Osteoblast (primary cell): ENCODE measurements around the gene CXCL3. TPM values are rescaled to one million over a fixed set of nuclear protein-coding genes. Genes with fewer than 3 reads are reported as not detected.

Experiments used
- DNase-seq: peaks from one replicate; pipeline ENCODE4 v3.0.0; 2011; ENCODE audit warnings: low spot score, mixed read lengths; ENCODE audit not compliant: insufficient read length; ENCODE audit errors: missing footprints
- H2AFZ ChIP-seq: 2 replicates; pipeline ENCODE4 v1.6.0; 2011; ENCODE audit warnings: mild to moderate bottlenecking, low read length
- H3K27ac ChIP-seq: 2 replicates; pipeline ENCODE4 v1.5.1; 2011; ENCODE audit warnings: mild to moderate bottlenecking, low read depth, low read length, moderate library complexity
- H3K27me3 ChIP-seq: 2 replicates; pipeline ENCODE4 v1.6.0; 2012; ENCODE audit warnings: mild to moderate bottlenecking, control low read depth, inconsistent platforms, low read length, moderate library complexity; ENCODE audit not compliant: insufficient read depth
- H3K36me3 ChIP-seq: 2 replicates; pipeline ENCODE4 v1.5.1; 2011; ENCODE audit warnings: mild to moderate bottlenecking, low read length, control low read depth, moderate library complexity; ENCODE audit not compliant: insufficient read depth
- H3K4me1 ChIP-seq: 2 replicates; pipeline ENCODE4 v1.5.1; 2011; ENCODE audit warnings: mild to moderate bottlenecking, low read length, control low read depth, moderate library complexity; ENCODE audit not compliant: insufficient read depth
- H3K4me2 ChIP-seq: 2 replicates; pipeline ENCODE4 v1.6.0; 2011; ENCODE audit warnings: mild to moderate bottlenecking, low read length; ENCODE audit not compliant: insufficient read depth
- H3K4me3 ChIP-seq: fragments of 200-600 bp; sonication (generic); 3 replicates; pipeline ENCODE4 v1.5.1; 2012; ENCODE audit warnings: mild to moderate bottlenecking, low read length, inconsistent platforms; ENCODE audit not compliant: insufficient read depth
- H3K79me2 ChIP-seq: 2 replicates; pipeline ENCODE4 v1.6.0; 2012; ENCODE audit warnings: mild to moderate bottlenecking, low read length, control low read depth, inconsistent platforms; ENCODE audit not compliant: insufficient read depth
- H3K9me3 ChIP-seq: 2 replicates; pipeline ENCODE4 v1.5.1; 2011; ENCODE audit warnings: low read depth, low read length, control low read depth
- H4K20me1 ChIP-seq: 2 replicates; pipeline ENCODE4 v1.6.0; 2012; ENCODE audit warnings: mild to moderate bottlenecking, low read length, control low read depth; ENCODE audit not compliant: insufficient read depth
- total RNA-seq: library from RNA; depleted of rRNA; stranded (reverse); fragments of >200 nt; gene quantifications from 2 replicates; pipeline ENCODE4 v1.2.3, GENCODE V29; 2012
- TF ChIP-seq, protein P1 (sequence below): IDR thresholded peaks from 2 replicates; pipeline ENCODE4 v1.5.1; 2011; ENCODE audit warnings: mild to moderate bottlenecking, low read depth, low read length, moderate library complexity; ENCODE audit errors: extremely low read depth

CXCL3 gene
- total RNA-seq, 1 donor, result 0.36 TPM

DNA sequence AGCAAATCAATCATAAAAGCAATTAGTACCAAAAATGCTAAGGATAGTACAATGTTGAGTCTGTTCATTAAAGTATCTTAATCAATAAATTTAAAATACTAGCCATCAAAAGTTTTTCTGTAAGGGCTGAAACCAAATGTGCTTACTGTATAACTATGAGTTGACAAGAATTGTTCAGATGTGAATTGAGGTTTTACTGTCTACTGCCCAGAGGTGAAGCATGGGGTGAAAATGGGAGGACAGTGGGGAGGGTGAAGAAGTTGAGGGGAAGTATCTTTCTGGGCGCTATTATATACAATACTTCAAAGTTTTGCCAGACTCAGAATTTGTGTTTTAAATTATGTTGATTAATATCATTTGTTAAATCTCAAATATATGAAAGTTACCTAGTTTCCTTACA is 46.4 kb downstream of the CXCL3 start:
- Histone ChIP-seq H3K4me2 (no peak overlapping the region), H3K79me2 (no peaks in the 10 kb centered on the region), H3K4me1 (no peaks in the 10 kb centered on the region), H3K36me3 (no peaks in the 10 kb centered on the region), H3K9me3 (no peaks in the 10 kb centered on the region), H3K27me3 (no peaks in the 10 kb centered on the region), H3K27ac (no peak overlapping the region), H3K4me3 (no peak overlapping the region), H4K20me1 (no peaks in the 10 kb centered on the region), H2AFZ (no peak overlapping the region)
- TF ChIP-seq, protein P1, sequence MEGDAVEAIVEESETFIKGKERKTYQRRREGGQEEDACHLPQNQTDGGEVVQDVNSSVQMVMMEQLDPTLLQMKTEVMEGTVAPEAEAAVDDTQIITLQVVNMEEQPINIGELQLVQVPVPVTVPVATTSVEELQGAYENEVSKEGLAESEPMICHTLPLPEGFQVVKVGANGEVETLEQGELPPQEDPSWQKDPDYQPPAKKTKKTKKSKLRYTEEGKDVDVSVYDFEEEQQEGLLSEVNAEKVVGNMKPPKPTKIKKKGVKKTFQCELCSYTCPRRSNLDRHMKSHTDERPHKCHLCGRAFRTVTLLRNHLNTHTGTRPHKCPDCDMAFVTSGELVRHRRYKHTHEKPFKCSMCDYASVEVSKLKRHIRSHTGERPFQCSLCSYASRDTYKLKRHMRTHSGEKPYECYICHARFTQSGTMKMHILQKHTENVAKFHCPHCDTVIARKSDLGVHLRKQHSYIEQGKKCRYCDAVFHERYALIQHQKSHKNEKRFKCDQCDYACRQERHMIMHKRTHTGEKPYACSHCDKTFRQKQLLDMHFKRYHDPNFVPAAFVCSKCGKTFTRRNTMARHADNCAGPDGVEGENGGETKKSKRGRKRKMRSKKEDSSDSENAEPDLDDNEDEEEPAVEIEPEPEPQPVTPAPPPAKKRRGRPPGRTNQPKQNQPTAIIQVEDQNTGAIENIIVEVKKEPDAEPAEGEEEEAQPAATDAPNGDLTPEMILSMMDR, result no peak
- no peak for DNase-seq

DNA sequence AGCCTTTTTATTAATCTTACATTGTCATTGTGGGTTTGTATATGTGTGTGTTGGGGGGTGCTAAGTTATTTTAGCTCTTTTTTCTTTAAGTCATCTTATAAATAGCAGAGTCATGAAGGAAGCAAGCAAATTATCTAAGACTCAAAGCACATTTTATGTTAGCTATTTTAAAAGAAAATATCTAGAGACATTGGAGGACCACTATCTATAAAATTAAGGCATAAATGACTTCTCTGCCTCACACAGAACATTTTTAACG is 46.8 kb downstream of the CXCL3 start:
- no peak for DNase-seq
- Histone ChIP-seq H3K4me1 (no peaks in the 10 kb centered on the region), H3K4me2 (no peak overlapping the region)

DNA sequence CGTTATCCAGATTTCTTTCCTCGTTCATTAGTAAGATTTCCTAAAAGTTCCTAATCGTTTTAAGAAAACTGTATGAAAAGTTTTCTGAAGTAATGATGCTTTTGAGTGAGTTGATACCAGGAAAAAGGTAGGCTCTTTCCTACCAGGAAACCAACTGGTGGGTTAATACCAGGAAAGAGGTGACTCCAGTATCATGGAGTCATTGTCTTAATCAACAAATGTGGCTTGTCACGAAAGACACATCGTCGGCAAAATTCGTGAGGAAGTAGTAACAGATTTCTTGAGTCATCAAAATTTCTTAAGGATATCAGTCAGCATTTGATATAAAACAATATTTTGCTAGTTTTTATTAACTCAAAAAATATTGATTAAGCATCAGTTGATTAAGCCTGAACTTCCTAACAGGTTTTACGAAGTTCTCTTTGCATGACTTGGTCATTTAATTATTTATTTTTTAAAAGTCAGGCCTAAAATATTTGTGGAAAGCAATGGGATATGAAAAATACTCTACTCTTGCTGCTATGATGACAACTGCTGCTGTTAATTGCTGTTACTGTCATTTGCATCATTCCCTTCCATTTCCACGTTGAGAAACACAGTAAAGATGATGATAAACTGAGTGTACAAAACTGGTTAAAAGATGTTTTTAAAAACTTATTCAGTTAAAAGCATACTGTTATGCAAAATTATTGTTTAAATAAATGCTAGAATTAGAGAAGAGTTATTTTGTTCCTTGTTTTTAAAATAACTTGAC is 47.3 kb downstream of the CXCL3 start:
- H3K9me3 ChIP-seq, result no peaks in the 10 kb centered on the region
- H3K4me2 ChIP-seq, result no peak overlapping the region
- TF ChIP-seq, protein P1, result no peak
- no peak overlapping the region for H3K27ac ChIP-seq
- H3K27me3 ChIP-seq, result no peaks in the 10 kb centered on the region
- no peak overlapping the region for H2AFZ ChIP-seq
- no peaks in the 10 kb centered on the region for H3K4me1 ChIP-seq
- H3K79me2 ChIP-seq, result no peaks in the 10 kb centered on the region
- no peak for DNase-seq
- H3K4me3 ChIP-seq, result no peak overlapping the region
- no peaks in the 10 kb centered on the region for H4K20me1 ChIP-seq
- no peaks in the 10 kb centered on the region for H3K36me3 ChIP-seq

More for the DNA sequence above, 46.8 kb downstream of the CXCL3 start:
- no peaks in the 10 kb centered on the region for H3K36me3 ChIP-seq
- no peak overlapping the region for H3K27ac ChIP-seq
- H3K9me3 ChIP-seq, result no peaks in the 10 kb centered on the region
- H4K20me1 ChIP-seq, result no peaks in the 10 kb centered on the region
- no peak overlapping the region for H2AFZ ChIP-seq
- TF ChIP-seq, protein P1, result no peak
- H3K79me2 ChIP-seq, result no peaks in the 10 kb centered on the region
- H3K27me3 ChIP-seq, result no peaks in the 10 kb centered on the region
- no peak overlapping the region for H3K4me3 ChIP-seq

DNA sequence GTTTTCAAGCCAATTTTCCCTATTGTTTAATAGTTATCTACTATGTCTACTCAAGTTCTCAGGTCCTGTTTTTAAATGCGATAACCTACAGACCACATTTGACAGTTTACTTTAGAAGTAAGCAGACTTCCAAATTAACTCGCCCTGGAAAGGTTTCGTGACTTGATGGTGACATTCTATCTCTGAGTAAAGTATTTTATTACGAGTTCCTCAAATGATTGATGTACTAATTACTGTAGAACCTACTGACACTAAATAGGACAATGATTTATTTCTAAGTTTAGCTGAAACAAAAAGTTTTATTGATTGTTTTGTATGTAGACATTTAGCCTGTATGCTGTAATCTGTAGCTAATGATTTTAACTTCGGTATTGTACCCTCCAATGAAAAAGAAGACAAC is 48.6 kb downstream of the CXCL3 start:
- H3K27ac ChIP-seq, result no peak overlapping the region
- TF ChIP-seq, protein P1, result no peak
- H3K4me1 ChIP-seq, result no peaks in the 10 kb centered on the region
- no peak overlapping the region for H3K4me3 ChIP-seq
- no peaks in the 10 kb centered on the region for H3K36me3 ChIP-seq
- H3K79me2 ChIP-seq, result no peaks in the 10 kb centered on the region
- no peaks in the 10 kb centered on the region for H3K27me3 ChIP-seq
- no peak overlapping the region for H3K4me2 ChIP-seq
- no peak overlapping the region for H2AFZ ChIP-seq
- DNase-seq, result no peak
- H4K20me1 ChIP-seq, result no peaks in the 10 kb centered on the region
- H3K9me3 ChIP-seq, result no peaks in the 10 kb centered on the region
